RWPE2 (cell line): Measurements from ENCODE around the gene GPR17.

Experiments used
- ATAC-seq: fragments of 200-7000 bp; cut with Tn5 transposase; 3 replicates; pipeline ENCODE4 v1.9.1; 2021; ENCODE audit warnings: low read depth
- DNase-seq: peaks from one replicate; pipeline ENCODE4 v3.0.0-alpha.2; 2020; ENCODE audit warnings: low spot score
- H3K27ac ChIP-seq: fragments of 450-650 bp; 2 replicates; pipeline ENCODE4 v1.5.1; 2017; ENCODE audit warnings: mild to moderate bottlenecking; ENCODE audit not compliant: poor library complexity, severe bottlenecking
- H3K27me3 ChIP-seq: fragments of 250-450 bp; sonication (Bioruptor Pico); 2 replicates; pipeline ENCODE4 v1.5.1; 2021; ENCODE audit warnings: mild to moderate bottlenecking, moderate library complexity; ENCODE audit not compliant: insufficient read depth, poor library complexity, severe bottlenecking
- H3K36me3 ChIP-seq: fragments of 250-450 bp; sonication (Bioruptor Pico); 2 replicates; pipeline ENCODE4 v1.5.1; 2020; ENCODE audit warnings: low read depth, mild to moderate bottlenecking, moderate library complexity
- H3K4me1 ChIP-seq: fragments of 250-450 bp; sonication (Bioruptor Pico); 2 replicates; pipeline ENCODE4 v1.5.1; 2021; ENCODE audit warnings: mild to moderate bottlenecking, moderate library complexity; ENCODE audit not compliant: insufficient read depth, poor library complexity, severe bottlenecking
- H3K4me3 ChIP-seq: fragments of 250-450 bp; sonication (Bioruptor Pico); 2 replicates; pipeline ENCODE4 v1.5.1; 2021; ENCODE audit warnings: mild to moderate bottlenecking, moderate library complexity; ENCODE audit not compliant: severe bottlenecking
- H3K9me3 ChIP-seq: fragments of 250-450 bp; sonication (Bioruptor Pico); 2 replicates; pipeline ENCODE4 v1.5.1; 2021; ENCODE audit warnings: mild to moderate bottlenecking, moderate library complexity; ENCODE audit not compliant: severe bottlenecking
- CTCF ChIP-seq: fragments of 450-650 bp; IDR thresholded peaks from one replicate; pipeline ENCODE4 v1.5.1; 2017; ENCODE audit warnings: mild to moderate bottlenecking, moderate library complexity; ENCODE audit not compliant: poor library complexity, severe bottlenecking

GPR17 gene

GRCh38 chr2:127641133-127641532, 4.8 kb upstream of the GPR17 start:
- Histone ChIP-seq H3K4me1 (peaks cover 12% of the 10 kb centered on the region), H3K27me3 (no peaks in the 10 kb centered on the region), H3K4me3 (no peak overlapping the region), H3K9me3 (no peaks in the 10 kb centered on the region), H3K27ac (no peak overlapping the region), H3K36me3 (no peaks in the 10 kb centered on the region)
- ATAC-seq (no peak), DNase-seq (no peak)
- TF ChIP-seq CTCF = no peak

DNA sequence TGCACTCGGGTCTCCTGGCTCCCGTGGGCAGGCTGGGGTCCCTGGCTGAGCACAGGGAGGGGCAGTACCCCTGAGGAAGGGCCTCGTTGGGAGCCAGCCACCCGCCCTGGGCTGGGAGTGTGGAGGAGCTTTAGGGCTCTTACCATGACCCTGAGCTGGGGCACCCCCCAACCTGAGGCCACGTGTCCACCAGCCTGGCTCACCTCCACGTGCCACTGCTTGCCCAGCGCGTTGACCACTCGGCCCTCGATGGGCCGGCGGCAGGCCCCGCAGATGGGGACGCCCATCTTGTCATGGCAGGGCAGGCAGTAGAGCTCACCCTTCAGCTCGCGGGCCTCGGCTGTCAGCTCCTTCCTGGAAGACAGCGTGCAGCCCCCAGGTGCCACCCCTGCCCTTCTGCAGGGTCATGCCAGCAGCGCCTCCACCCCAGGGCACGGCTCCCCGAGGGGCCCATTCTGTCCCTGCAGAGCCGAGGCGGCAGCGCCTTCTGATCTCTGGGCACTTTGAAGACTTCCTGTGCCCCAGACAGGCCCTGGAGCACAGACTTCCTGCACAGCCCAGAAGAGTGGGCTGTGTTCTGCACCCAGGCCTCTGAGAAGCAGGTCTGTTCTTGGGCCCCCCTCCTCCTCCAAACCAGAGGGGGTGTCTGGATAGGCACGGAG, 4.0 kb upstream of the GPR17 start:
- H3K27ac ChIP-seq = no peak overlapping the region
- DNase-seq = no peak
- no peaks in the 10 kb centered on the region for H3K9me3 ChIP-seq
- H3K27me3 ChIP-seq = no peaks in the 10 kb centered on the region
- H3K36me3 ChIP-seq = no peaks in the 10 kb centered on the region
- no peak for ATAC-seq
- no peak overlapping the region for H3K4me3 ChIP-seq
- peaks cover 17% of the 10 kb centered on the region for H3K4me1 ChIP-seq
- TF ChIP-seq CTCF = no peak

GRCh38 chr2:127642706-127643438, 3.1 kb upstream of the GPR17 start:
- no peak overlapping the region for H3K4me3 ChIP-seq
- H3K27me3 ChIP-seq = no peaks in the 10 kb centered on the region
- DNase-seq (no peak), ATAC-seq (no peak)
- TF ChIP-seq CTCF = no peak
- H3K36me3 ChIP-seq = no peaks in the 10 kb centered on the region
- H3K4me1 ChIP-seq = peaks cover 14% of the 10 kb centered on the region
- no peaks in the 10 kb centered on the region for H3K9me3 ChIP-seq
- no peak overlapping the region for H3K27ac ChIP-seq

DNA sequence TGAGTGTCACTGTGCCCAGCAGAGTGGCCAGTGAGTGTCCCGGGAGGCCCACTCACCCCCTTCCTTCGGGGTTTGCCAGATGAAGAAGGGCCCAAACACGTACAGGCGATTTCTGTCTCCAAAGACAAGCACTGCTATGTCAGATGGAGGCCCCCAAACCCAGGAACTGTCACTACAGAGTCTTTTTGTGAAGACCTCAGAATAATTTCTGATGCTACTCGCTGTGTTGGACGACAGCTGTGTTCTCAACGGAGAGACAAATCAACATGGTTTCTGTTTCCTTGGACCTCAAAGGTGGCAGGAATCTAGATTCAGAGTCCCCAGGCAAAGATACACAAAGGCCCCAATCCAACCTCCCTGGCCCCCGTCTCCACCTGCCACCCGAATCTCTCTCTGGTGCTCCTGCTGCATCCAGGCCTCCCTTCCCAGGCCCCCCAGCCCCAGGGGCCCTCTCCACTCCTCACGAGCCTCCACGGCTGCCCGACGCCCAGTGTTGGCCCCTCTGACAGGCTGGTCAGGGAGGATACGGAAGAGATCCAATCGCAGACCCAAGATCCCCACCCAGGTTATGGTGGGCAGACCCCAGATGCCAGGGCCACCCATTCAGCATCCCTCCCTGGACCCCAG, 2.4 kb upstream of the GPR17 start:
- no peak overlapping the region for H3K4me3 ChIP-seq
- peaks cover 11% of the 10 kb centered on the region for H3K4me1 ChIP-seq
- ATAC-seq (no peak), DNase-seq (no peak)
- H3K27ac ChIP-seq = no peak overlapping the region
- no peaks in the 10 kb centered on the region for H3K9me3 ChIP-seq
- H3K36me3 ChIP-seq = no peaks in the 10 kb centered on the region
- H3K27me3 ChIP-seq = no peaks in the 10 kb centered on the region
- TF ChIP-seq CTCF = no peak
